ENCODE measurements around the gene GJA4.
A peak's percentile ranks its signal among the peaks of the same experiment; 100 is the strongest.
"Not testable (repeated sequence)": the region's sequence is repeated elsewhere in the genome, so short reads cannot be mapped to it uniquely, and the experiment has no call there.

GJA4 gene

GRCh38 chr1:34770891-34771504 is 21.8 kb upstream of the GJA4 start:
- no peak for DNase-seq (ENCODE audit: low spot score)

GRCh38 chr1:34771573-34772371 is 21.0 kb upstream of the GJA4 start:
- DNase-seq (ENCODE audit: low spot score): no peak

GRCh38 chr1:34773114-34773513 is 19.7 kb upstream of the GJA4 start:
- DNase-seq (ENCODE audit: low spot score): not testable (repeated sequence)

- no peak for DNase-seq (ENCODE audit: low spot score)
Observed at GRCh38 chr1:34774957-34775356, 17.8 kb upstream of the GJA4 start.

- DNase-seq (ENCODE audit: low spot score): no peak
Observed at GRCh38 chr1:34776911-34777310, 15.9 kb upstream of the GJA4 start.

GRCh38 chr1:34777519-34778321 is 15.1 kb upstream of the GJA4 start:
- no peak for DNase-seq (ENCODE audit: low spot score)

- DNase-seq (ENCODE audit: low spot score): no peak
Observed at GRCh38 chr1:34778381-34778780, 14.4 kb upstream of the GJA4 start.

GRCh38 chr1:34779005-34779404 is 13.8 kb upstream of the GJA4 start:
- DNase-seq (ENCODE audit: low spot score): no peak

GRCh38 chr1:34779526-34779925 is 13.3 kb upstream of the GJA4 start:
- DNase-seq (ENCODE audit: low spot score): no peak

- no peak for DNase-seq (ENCODE audit: low spot score)
Observed at GRCh38 chr1:34779962-34780361, 12.8 kb upstream of the GJA4 start.

GRCh38 chr1:34780528-34780927 is 12.3 kb upstream of the GJA4 start:
- no peak for DNase-seq (ENCODE audit: low spot score)

- DNase-seq (ENCODE audit: low spot score): peak; percentile 28
Observed at GRCh38 chr1:34781071-34781843, 11.5 kb upstream of the GJA4 start, which contains the start of gene GJB3. Gene GJB3 (plus strand): TSS chr1:34781214. CDS start chr1:34784763, 3,549 bp downstream.

GRCh38 chr1:34781844-34782391 is 10.9 kb upstream of the GJA4 start:
- no peak for DNase-seq (ENCODE audit: low spot score)

GRCh38 chr1:34784751-34785221 is 8.0 kb upstream of the GJA4 start:
- DNase-seq (ENCODE audit: low spot score): no peak

- no peak for DNase-seq (ENCODE audit: low spot score)
Observed at GRCh38 chr1:34785231-34785874, 7.4 kb upstream of the GJA4 start.

- DNase-seq (ENCODE audit: low spot score): no peak
Observed at GRCh38 chr1:34785875-34786470, 6.8 kb upstream of the GJA4 start.

GRCh38 chr1:34786521-34787325 is 6.1 kb upstream of the GJA4 start:
- peak; percentile 83 for DNase-seq (ENCODE audit: low spot score)

GRCh38 chr1:34787461-34788420 is 5.1 kb upstream of the GJA4 start:
- DNase-seq (ENCODE audit: low spot score): peak; percentile 18

- DNase-seq (ENCODE audit: low spot score): no peak
Observed at GRCh38 chr1:34790985-34791384, 1.8 kb upstream of the GJA4 start.
